ENCODE measurements around the gene CYP26C1. TPM values are rescaled to one million over a fixed set of nuclear protein-coding genes. Genes with fewer than 3 reads are reported as not detected.

The CYP26C1 gene
- total RNA-seq, 1 donor from 2014 or later = 0.65 TPM

DNA sequence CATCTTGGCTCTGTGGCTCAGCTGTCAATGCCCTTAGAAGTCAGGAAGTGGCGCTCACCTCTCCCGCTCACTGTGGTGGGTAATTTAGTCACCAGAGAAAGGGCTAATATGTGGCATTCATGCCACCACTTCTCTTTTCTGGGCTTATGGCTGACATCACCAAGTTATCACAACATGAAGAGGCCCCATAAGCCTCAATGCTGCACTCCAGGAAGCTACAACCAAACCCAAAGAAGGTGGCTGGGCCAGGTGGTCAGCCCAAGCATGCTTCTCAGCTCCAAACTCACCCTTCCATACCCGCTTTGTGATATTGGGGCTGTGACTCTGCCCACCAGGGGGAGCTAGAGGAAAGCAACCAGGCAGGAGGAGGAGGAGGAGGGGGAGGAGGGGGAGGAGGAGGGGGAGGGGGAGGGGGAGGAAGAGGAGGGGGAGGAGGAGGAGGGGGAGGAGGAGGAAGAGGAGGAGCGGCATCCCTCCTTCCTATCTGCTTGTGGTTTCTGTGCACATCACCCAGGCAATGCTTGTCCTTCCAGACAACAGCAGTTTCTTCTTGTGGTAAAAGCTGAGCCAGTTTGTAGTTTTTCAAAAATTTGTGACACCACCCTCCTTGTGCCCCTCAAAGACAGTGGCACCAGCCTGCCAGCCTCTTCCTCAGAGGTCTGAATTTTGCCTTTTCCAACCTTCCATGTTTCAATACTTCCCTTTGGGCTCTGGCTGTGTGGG lies 55.2 kb downstream of the CYP26C1 start:
- DNase-seq (ENCODE audit: low read depth) = peak; percentile 19

Other genes starting within 250 kb of the CYP26C1 start
- gene EXOC6, start 212.3 kb upstream of the CYP26C1 start, total RNA-seq = 11.0 and 12.5 TPM in 2 replicates
- gene CYP26A1, start 13.1 kb downstream of the CYP26C1 start, total RNA-seq = 0.15 TPM in 1 of 2 replicates, not detected in the other

All from renal cortical epithelial cell (primary cell).